Gastroesophageal sphincter (tissue), 4 donors: ENCODE results near the gene MACROD2. TPM values are rescaled to one million over a fixed set of nuclear protein-coding genes. Genes with fewer than 3 reads are reported as not detected.

Source experiments
- ATAC-seq: fragments of 150-250 bp; one replicate; pipeline ENCODE4 v1.9.1; 2016; ENCODE audit warnings: mild to moderate bottlenecking, moderate library complexity
- H3K27ac ChIP-seq, 4 donors: fragments of 200-600 bp; sonication (generic) in 3 of 4; 1 replicate in 3 of 4; 2 replicates in 1 of 4; pipeline ENCODE4 v1.5.1; 2016 to 2019
- H3K27me3 ChIP-seq: fragments of 200-600 bp; sonication (generic); one replicate; pipeline ENCODE4 v1.5.1; 2019
- H3K36me3 ChIP-seq, 2 donors: fragments of 200-600 bp; sonication (generic); one replicate each; pipeline ENCODE4 v1.5.1; 2019; ENCODE audit warnings: control low read depth in 1 of 2
- H3K4me1 ChIP-seq, 3 donors: fragments of 200-600 bp; sonication (generic); 1 replicate in 2 of 3; 2 replicates in 1 of 3; pipeline ENCODE4 v1.5.1; 2016 to 2019; ENCODE audit warnings: control low read depth in 2 of 3
- H3K4me3 ChIP-seq, 2 donors: fragments of 200-600 bp; sonication (generic); one replicate each; pipeline ENCODE4 v1.5.1; 2019; ENCODE audit warnings: mild to moderate bottlenecking in 1 of 2, moderate library complexity in 1 of 2
- H3K9me3 ChIP-seq, 3 donors: fragments of 200-600 bp; sonication (generic); one replicate each; pipeline ENCODE4 v1.5.1; 2017 to 2019; ENCODE audit warnings: control low read depth in 2 of 3
- CTCF ChIP-seq, 4 experiments: fragments of 200-600 bp in 2 of 4; fragments of 450-650 bp in 2 of 4; sonication (generic) in 1 of 4; IDR thresholded peaks; one replicate each; pipeline ENCODE4 v1.5.1; 2017 to 2019; ENCODE audit warnings: antibody characterized with exemption in 4 of 4, mild to moderate bottlenecking in 2 of 4, moderate library complexity in 2 of 4
- EP300 ChIP-seq: sonication (generic); formaldehyde crosslinking; IDR thresholded peaks from one replicate; pipeline ENCODE4 v1.6.1; 2017; ENCODE audit warnings: antibody characterized with exemption, mild to moderate bottlenecking
- POLR2A ChIP-seq, 2 donors: fragments of 450-650 bp; IDR thresholded peaks; one replicate each; pipeline ENCODE4 v1.6.1; 2017; ENCODE audit warnings: antibody characterized with exemption in 2 of 2, mild to moderate bottlenecking in 2 of 2, moderate library complexity in 1 of 2
- POLR2AphosphoS5 ChIP-seq: sonication (generic); formaldehyde crosslinking; IDR thresholded peaks from one replicate; pipeline ENCODE4 v1.6.1; 2017; ENCODE audit warnings: antibody characterized with exemption
- WGBS, 2 donors: methylation state at CpG; one replicate each; pipeline ENCODE4 v1.1.5; 2018; ENCODE audit warnings: low coverage in 1 of 2; 5-methylcytosine and 5-hydroxymethylcytosine counted together
- total RNA-seq, 4 donors: library from RNA; depleted of rRNA; stranded (reverse); fragments of >200 nt; gene quantifications; one replicate each; pipeline ENCODE4 v1.1.0, GENCODE V29; 2016

Gene MACROD2
- total RNA-seq, 4 donors from 2014 or later: 4.0 to 12.1 (median 7.4) TPM

GRCh38 chr20:14051454-14051853, 56.1 kb downstream of the MACROD2 start:
- H3K27ac ChIP-seq: no peak overlapping the region
- no peaks in the 10 kb centered on the region for H3K27me3 ChIP-seq
- 73% methylated on average over 1 of the region's 1 CpG; no CpG with 5 or more reads in 1 of the 2 donors for WGBS, 2 donors
- H3K4me1 ChIP-seq: peaks cover 0 to 11% (median 0%) of the 10 kb centered on the region in 3 donors
- no peaks in the 10 kb centered on the region for H3K9me3 ChIP-seq
- no peak for TF ChIP-seq POLR2A (IDR thresholded peaks at IDR 0.05)
- TF ChIP-seq POLR2AphosphoS5: no peak
- no peak overlapping the region for H3K4me3 ChIP-seq
- H3K36me3 ChIP-seq: no peaks in the 10 kb centered on the region
- ATAC-seq: no peak

- no peaks in the 10 kb centered on the region for H3K27me3 ChIP-seq
- TF ChIP-seq CTCF (IDR thresholded peaks at IDR 0.05) (peak; percentile 53 to 69 (median 58)), POLR2A (IDR thresholded peaks at IDR 0.05) (no peak), POLR2AphosphoS5 (no peak)
- H3K4me1 ChIP-seq: peaks cover 0 to 11% (median 0%) of the 10 kb centered on the region in 3 donors
- H3K36me3 ChIP-seq: no peaks in the 10 kb centered on the region
- 0% methylated on average over 4 of the region's 4 CpGs for WGBS, 2 donors
- no peak overlapping the region for H3K27ac ChIP-seq
- H3K4me3 ChIP-seq: no peak overlapping the region
- H3K9me3 ChIP-seq: no peaks in the 10 kb centered on the region
- no peak for ATAC-seq
Observed at GRCh38 chr20:14055127-14055742, 59.9 kb downstream of the MACROD2 start.

DNA sequence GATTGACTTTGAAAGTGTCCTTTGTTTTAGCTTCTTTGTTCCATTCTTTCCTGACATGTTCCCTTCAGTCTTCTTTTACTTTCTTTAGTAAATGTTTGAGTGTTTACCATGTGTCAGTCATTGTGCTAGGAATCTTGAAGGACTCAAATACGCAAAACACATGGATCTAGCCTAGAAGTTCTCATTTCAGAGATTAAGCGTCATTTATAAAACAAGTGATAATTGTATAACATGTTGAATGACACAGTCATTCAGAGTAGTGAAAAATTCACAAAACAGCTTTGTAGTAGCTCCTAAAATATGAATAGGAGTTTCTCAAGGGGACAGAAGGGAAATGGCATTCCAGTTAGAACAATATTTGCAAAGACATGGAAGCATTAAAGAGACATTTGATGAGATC, 66.9 kb downstream of the MACROD2 start:
- no peak for ATAC-seq
- Histone ChIP-seq H3K4me3 (no peak overlapping the region), H3K27ac (no peak overlapping the region), H3K27me3 (no peaks in the 10 kb centered on the region), H3K9me3 (no peaks in the 10 kb centered on the region), H3K4me1 (no peaks in the 10 kb centered on the region), H3K36me3 (no peaks in the 10 kb centered on the region)
- 81 to 87% methylated on average over 2 of the region's 2 CpGs for WGBS, 2 donors
- TF ChIP-seq CTCF (IDR thresholded peaks at IDR 0.05): no peak
- no peak for TF ChIP-seq EP300
- TF ChIP-seq POLR2AphosphoS5: no peak
- TF ChIP-seq POLR2A (IDR thresholded peaks at IDR 0.05): no peak

DNA sequence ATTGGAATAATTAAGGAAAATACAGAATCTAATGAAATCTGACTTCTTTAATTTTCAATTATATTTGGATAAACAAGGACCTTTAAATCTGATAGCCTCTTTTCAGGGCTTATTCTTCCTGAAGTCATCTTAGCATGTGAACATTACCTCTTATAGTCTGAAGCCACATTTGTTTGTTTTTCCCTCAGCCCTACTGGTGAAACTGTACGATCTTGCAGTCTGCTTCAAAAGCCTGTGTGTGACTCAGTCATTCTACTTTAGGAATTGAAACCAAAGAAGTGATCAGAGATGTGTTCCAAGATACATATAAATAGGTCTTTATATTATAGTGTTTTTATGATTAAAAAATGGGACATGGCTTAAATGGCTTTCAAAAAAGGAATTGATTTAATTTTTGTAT, 67.5 kb downstream of the MACROD2 start:
- H3K9me3 ChIP-seq: no peaks in the 10 kb centered on the region
- H3K27me3 ChIP-seq: no peaks in the 10 kb centered on the region
- H3K36me3 ChIP-seq: no peaks in the 10 kb centered on the region
- H3K4me1 ChIP-seq: no peaks in the 10 kb centered on the region
- WGBS, 2 donors: 33 to 56% methylated on average over 1 of the region's 1 CpG
- H3K27ac ChIP-seq: no peak overlapping the region
- TF ChIP-seq CTCF (IDR thresholded peaks at IDR 0.05) (no peak), POLR2AphosphoS5 (no peak), EP300 (no peak), POLR2A (IDR thresholded peaks at IDR 0.05) (no peak)
- ATAC-seq: no peak
- no peak overlapping the region for H3K4me3 ChIP-seq

DNA sequence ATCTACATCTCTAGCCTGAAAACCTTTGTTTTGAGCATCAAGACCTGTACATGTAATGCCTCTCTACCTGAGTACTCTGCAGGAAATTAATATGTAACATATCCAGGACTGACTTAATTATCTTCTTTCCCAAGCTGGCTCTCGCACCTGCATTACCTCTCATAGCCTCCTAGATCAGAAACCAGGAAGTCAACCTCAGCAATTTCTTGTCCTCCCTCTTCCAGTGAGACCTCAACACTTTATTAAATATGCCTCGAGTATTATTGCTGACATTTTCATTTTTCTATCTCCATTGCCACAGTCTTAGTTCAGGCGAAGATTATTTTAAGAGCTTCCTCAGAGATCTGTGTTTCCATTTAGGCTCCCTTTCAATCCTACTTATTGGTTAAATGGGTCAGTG, 69.0 kb downstream of the MACROD2 start:
- Histone ChIP-seq H3K36me3 (no peaks in the 10 kb centered on the region), H3K4me3 (no peak overlapping the region), H3K4me1 (no peaks in the 10 kb centered on the region), H3K27me3 (no peaks in the 10 kb centered on the region), H3K9me3 (no peaks in the 10 kb centered on the region), H3K27ac (no peak overlapping the region)
- ATAC-seq: no peak
- TF ChIP-seq POLR2AphosphoS5 (no peak), EP300 (no peak), CTCF (IDR thresholded peaks at IDR 0.05) (no peak), POLR2A (IDR thresholded peaks at IDR 0.05) (no peak)
- 80 to 94% methylated on average over 3 of the region's 3 CpGs for whole genome bisulfite sequencing, 2 donors
